ENCODE measurements around the gene IGFBP6.
"Not testable (repeated sequence)": the region's sequence is repeated elsewhere in the genome, so short reads cannot be mapped to it uniquely, and the experiment has no call there.

The IGFBP6 gene

DNA sequence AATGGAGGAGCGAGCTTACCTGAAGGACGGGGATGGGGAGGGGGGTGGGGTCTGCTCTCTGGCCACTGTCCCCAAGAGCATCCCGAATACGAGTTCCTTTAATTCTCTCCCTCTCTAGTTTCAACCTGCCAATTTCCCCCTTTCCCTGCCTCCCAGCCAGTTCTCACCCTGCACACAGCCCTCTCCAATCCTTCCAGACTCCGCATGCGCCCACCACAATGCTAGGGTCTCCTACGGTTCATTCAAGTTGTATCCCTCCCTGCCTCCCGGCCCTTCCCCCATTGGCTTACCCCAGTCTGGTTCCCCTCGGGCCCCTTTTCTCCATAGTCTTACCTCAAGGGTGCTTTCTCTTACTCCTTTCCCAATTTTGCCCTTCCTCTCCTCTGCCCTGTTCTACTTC is 708 bp upstream of the IGFBP6 start:
- DNase-seq (ENCODE audit: low read depth): no peak

DNA sequence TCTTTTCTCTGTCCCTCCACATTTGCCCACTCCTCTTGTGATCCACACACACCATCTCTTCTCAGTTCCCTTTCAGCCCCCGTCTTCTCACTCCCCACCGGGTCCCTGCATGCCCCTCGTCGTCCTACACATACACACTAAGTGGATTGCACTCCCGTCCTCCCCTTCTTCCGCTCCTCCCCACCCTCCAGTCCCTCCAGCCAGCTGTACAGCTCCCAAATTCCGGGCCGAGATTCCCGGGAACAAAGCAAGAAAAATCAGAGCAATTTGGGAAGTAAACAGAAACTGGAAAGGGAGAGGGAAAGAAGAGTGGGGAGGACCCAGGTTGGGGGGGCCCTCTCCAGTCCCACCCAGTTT is 282 bp upstream of the IGFBP6 start:
- DNase-seq (ENCODE audit: low read depth): no peak

DNA sequence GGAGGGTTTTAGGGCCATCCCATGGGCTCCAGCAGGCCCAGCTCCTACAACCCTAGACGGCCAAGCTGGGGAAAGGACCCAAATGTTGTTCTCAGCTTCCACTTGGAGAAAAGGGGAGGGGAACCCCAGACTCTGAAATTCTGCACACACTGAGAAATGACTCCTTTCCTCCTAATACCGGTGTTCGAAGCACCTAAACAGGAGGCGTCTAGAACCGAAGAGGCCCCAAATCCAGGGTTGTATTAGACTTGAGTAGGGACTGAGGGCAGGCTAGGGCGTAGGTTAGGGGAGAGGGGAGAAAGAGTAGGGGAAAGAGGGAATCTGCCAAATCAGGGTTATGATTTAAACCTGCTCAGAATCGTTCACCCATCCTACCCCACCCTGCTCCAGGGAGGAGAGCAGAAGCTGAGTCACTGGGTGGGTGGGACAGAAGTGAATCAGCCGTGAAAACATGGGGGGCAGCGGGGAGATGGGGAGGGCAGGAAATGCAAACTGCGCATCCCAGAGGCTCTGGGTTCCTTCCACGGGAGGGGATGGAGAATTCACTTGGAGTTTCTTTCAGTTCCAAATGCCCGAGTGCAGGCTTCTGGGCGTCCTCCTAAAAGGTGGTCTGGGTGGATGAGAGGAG is 1.0 kb downstream of the IGFBP6 start:
- peak; percentile 45 for DNase-seq (ENCODE audit: low read depth)

DNA sequence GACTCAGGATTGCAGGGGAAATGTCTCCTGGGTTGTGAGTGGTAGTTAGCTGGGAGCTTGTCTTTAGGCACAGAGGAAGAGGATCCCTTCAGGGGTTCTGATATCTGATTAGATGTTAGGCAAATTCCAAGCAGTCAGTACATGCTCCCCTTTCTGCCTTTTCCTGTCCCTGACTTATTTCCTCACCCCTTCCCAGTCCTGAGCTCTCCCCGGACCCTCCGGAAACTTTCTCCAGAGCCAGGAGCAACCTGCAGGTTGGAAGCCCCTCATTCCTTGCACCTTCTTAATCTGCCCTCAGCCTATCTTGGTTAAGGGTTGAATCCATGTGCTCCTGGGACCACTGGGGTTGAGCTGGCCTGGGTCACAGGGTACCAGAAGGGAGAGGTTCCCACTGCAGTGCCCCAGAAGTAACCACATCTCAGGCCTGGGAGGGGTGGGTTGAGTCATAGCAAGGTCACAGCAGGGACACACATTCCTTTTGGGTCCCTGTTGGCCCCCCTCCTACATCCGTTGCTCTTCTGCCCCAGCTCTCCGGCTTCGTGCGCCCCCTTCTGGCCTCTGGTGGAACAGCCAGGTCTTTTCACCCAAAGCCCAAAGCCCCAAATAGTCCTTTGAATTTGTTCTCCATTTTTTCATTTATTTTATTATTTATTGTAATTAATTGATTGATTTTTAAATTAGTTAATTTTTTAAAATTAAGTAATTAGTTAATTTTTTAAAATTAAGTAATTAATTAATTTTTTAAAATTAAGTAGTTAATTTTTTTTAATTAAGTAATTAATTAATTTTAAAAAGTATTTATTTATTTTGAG is 1.8 kb downstream of the IGFBP6 start:
- DNase-seq (ENCODE audit: low read depth): peak; percentile 86

DNA sequence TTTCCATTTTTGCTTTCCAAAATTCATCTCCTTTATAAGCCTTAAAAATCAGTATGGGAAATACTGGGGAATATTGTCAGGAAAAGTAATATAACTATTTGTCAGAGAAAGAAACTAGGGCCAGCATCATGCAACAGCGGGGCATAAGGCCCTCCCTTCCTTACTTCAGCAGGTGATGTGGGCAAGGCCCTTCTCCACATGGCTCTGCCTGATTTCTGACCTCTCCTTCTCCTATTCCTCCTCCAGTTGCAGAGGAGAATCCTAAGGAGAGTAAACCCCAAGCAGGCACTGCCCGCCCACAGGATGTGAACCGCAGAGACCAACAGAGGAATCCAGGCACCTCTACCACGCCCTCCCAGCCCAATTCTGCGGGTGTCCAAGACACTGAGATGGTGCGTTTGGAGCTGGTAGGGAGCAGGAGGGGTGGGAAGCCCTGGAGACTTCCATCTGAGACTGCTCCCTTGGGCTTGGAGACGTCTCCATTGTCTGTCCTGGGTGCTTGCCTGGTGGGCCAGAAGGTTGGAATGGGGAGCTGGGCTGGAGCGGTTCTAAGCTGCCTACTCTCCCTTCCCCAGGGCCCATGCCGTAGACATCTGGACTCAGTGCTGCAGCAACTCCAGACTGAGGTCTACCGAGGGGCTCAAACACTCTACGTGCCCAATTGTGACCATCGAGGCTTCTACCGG is 3.1 kb downstream of the IGFBP6 start:
- DNase-seq (ENCODE audit: low read depth): no peak

DNA sequence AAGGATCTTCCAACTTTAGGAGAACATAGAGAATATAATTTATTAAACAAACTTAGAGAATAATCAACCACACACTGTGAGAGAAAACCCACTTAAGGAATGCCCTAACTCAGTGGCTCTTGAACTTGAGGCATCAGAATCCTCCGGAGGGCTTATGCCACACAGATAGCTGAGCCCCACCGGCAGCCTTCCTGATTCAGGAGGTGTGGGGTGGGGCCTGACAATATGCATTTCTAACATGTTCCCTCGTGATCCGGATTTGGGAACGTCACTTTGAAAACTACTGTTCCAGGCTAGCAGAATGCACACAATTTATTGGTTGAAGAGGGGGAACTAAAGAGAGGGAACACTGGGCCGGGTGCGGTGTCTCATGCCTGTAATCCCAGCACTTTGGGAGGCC is 3.8 kb downstream of the IGFBP6 start:
- no peak for DNase-seq (ENCODE audit: low read depth)

DNA sequence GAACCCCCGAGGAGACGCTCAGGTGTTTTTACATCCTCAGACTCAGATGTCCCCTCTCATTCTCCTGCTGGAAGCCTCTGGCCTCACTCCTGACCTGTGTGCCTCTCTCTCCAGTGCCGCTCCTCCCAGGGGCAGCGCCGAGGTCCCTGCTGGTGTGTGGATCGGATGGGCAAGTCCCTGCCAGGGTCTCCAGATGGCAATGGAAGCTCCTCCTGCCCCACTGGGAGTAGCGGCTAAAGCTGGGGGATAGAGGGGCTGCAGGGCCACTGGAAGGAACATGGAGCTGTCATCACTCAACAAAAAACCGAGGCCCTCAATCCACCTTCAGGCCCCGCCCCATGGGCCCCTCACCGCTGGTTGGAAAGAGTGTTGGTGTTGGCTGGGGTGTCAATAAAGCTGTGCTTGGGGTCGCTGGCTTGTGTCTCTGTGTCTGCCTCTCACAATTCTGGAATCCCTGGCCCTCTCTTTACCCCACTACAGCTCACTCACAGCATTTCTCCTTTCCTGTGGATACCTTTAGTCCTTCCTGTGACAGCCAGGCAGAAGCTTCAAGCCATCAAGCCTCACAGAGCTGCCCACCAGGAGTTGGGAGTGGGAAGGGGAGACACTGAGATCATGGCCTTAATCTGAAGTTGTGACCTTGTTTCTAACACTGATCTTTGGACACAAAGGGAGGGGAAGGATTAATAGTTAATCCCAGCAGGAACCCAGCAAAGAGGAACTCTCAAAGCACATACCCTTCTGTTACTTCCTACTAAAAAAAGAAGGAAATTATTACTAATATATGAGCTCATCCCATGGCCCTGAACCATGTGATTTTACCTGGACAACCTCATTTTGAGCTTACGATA is 4.7 kb downstream of the IGFBP6 start:
- DNase-seq (ENCODE audit: low read depth): no peak

DNA sequence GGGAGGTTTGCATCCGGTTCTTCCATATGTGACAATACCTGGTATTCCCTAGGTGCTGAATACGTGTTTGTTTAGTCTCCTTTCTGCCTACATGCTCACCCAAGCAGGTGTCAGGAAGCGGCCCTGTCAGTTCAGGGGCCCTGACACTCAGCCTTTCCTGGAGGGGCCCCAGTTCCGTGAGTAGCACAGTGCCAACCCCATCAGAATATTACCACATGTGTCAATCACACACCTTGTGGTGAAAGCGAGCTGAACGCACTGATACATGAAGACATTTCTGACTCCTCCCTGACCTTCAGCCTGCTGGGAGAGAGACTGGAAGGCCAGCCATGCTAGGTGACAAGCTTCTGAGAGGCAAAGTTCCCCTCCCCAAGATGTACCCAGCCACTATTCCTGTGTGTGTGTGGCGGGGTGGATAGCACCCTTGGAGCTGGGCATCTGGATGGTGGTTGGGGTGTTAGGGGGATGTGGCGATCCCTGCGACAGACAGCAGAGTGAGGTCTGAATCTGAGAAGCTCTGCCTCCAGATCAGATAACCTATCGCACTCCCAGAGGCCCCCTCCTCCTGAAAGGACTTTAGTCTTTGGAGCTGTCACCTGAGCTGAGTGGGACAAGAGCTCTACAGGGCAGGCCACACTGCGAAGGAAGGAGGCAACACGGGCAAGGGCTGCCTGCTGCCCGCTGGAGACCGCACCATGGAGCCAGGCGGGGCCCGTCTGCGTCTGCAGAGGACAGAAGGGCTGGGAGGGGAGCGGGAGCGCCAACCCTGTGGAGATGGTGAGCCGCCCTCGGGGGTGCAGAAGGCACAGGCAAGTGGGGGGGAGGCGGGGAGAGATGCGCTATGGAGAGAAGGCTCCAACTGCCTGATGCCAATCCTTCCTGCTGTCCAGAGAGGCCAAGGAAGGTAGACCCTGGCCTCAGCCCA is 5.7 kb downstream of the IGFBP6 start, which contains the start of gene SOAT2:
Gene SOAT2 (plus strand): TSS at position 604 of the 925 bp plus-strand sequence. CDS start 92 bp downstream, at position 696.
- no peak for DNase-seq (ENCODE audit: low read depth)

DNA sequence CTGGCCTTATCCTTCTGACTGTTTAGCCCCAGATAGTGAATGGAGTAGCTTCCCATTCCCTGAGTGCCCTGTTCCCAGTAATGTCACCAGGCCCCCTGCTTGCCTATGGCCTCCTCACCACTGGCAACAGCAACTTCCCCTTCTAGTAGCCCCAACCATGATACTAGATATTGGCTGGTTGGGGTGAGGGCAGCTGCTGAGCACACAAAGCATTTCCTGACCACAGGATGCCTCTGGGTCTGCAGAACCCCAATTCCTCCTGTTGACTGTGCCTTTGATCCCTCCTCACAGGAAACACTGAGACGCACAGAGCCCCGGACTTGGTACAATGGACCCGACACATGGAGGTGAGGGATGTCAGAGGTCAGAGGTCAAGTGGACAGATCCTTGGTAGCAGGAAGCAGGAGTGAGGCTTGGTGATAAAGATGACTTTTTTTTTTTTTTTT is 6.4 kb downstream of the IGFBP6 start:
- no peak for DNase-seq (ENCODE audit: low read depth)

DNA sequence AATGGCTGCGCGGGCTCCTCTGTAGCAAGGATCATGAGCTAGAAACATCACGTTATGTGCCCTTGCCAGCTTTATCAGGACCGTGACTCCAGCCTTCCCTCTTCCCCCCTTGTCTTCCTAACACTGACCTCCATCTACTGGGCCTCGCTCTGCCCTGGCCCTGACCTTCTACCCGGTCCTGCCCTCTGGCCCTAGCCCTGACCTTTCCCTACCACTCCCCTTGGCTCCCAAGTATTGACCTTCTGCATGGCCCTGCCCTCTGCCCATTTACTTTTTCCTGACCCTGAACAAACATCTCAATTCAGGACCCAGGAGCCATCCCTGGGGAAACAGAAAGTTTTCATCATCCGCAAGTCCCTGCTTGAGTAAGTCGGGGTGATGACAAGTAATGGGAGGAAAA is 7.8 kb downstream of the IGFBP6 start:
- DNase-seq (ENCODE audit: low read depth): no peak

DNA sequence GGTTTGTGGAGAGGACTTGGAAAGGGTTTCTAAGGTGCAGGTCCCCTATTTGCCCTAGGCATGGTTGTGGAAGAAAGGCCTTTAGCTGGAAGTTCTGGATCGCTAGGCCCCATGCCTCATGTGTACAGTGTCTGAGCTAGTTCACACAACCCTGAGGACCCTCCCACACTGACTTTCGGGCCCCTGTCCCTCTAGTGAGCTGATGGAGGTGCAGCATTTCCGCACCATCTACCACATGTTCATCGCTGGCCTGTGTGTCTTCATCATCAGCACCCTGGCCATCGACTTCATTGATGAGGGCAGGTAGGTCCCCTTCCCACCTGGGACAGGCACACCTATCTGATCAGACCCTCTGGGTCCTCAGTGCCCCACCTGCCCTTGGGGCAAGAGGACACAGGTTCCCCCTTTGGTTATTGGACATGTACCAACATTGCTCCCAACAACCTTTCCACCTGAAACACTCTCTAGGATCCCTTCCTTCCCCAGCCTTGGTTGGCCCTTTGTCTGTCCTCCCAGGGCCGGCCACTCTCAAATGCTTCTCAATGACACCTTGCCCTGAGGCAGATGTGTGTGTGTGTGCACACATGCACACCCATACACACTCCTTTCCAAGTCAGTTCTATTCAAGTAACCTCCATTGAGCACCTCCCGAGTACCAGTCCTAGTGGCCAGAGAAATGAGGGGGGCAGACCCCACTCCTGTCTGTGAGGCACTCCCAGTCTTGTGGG is 8.4 kb downstream of the IGFBP6 start:
- DNase-seq (ENCODE audit: low read depth): no peak

DNA sequence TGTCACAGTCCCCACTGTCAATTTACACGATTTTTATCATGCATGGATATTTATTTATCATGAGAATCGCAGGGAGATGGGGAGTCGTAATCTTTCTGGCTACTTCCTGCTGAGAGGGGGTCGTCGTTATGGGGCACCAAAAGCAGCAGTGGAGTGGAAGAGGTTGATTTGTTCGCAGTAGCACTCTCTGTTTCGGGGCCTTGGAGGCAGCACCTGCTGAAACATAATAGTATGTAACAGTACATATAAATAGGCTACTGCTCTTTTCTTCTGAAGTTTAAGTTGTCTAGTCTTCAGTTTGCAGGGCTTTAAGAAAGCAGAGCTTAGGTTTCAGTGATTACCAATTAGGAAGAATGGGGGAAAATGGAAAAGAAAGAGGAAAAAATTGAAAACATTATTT is 9.7 kb downstream of the IGFBP6 start:
- no peak for DNase-seq (ENCODE audit: low read depth)

DNA sequence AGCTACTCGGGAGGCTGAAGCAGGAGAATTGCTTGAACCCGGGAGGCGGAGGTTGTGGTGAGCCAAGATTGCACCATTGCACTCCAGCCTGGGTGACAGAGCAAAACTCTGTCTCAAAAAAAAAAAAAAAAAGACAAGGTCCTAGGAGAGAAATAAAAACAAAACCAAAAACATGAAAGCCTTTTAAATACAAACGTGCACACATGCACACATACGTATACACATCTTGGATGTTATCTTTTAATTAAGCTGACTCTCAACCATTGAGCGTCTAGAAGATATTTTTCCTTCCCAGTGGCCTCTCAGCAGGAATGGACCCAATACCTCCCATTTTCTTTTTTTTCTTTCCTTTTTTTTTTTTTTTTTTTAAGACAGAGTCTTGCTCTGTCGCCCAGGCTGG is 15.0 kb downstream of the IGFBP6 start:
- DNase-seq (ENCODE audit: low read depth): not testable (repeated sequence)

DNA sequence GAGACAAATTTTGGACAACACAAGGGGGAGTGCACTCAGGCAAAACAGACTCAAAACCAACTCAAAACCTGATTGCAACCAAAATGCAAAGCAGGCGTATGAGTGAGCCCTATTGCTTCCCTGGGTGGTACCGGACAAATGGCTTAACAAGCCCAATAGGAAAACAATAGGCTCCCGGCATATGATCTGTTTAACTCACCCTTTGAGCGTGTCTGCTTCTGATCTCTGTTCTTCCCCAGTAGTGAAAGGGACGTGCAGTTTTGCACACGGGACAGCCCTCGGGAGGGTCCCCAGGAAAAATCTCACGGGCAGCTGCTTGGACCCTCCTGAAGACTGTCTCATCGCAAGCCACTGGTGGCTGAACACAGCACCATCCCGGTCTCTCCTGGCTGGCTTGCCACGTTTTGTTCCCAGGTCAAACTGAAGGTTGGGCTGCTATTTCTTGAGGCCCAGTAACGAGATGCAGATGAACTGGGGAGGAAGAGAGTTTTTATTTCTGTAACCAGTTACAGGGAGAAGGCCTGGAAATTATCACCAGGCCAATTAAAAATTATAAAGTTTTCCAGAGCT is 15.8 kb downstream of the IGFBP6 start:
- DNase-seq (ENCODE audit: low read depth): no peak

DNA sequence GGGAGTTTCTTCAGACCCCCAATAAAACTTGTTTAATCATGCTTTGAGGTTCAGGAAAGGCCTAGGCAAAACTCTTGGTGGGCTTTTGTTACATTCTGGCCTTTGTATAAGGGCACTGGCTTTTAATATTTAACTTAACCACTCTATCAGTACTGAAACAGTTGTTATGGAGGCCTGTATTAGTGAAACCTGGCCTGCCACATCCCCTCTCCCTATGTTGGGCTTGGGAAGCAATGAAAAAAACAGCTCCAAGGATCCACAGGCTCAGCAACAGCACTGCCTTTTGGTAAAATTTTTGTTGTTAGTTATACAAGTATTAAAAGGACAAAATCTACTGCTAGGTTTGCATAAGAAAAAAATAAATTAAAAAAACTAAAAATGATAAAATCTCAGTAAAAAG is 16.5 kb downstream of the IGFBP6 start:
- no peak for DNase-seq (ENCODE audit: low read depth)

DNA sequence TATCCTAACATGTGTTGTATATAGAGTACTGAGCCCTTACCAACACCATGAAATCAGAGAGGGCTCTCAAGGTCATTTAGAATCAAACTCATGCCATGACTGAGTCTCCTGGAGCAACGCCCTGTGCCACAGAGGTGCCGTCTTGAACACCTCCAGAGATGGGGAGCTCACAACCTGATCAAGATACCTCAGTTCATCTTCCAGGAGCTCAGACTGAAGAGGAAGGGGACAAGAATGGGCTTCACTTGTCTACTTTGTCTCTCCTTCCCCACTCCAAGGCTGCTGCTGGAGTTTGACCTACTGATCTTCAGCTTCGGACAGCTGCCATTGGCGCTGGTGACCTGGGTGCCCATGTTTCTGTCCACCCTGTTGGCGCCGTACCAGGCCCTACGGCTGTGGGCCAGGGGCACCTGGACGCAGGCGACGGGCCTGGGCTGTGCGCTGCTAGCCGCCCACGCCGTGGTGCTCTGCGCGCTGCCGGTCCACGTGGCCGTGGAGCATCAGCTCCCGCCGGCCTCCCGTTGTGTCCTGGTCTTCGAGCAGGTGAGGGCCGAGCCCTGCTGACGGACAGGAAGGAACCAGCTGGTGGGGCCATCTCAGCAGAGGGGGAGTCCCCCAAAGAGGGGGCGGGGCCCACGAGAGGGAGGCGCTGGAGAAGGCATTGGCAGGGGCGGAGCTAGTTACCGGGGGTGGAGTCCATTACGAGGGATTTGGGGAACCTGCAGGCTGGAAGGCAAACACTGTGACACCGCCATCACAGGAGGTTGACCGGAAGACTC is 17.8 kb downstream of the IGFBP6 start:
- no peak for DNase-seq (ENCODE audit: low read depth)

DNA sequence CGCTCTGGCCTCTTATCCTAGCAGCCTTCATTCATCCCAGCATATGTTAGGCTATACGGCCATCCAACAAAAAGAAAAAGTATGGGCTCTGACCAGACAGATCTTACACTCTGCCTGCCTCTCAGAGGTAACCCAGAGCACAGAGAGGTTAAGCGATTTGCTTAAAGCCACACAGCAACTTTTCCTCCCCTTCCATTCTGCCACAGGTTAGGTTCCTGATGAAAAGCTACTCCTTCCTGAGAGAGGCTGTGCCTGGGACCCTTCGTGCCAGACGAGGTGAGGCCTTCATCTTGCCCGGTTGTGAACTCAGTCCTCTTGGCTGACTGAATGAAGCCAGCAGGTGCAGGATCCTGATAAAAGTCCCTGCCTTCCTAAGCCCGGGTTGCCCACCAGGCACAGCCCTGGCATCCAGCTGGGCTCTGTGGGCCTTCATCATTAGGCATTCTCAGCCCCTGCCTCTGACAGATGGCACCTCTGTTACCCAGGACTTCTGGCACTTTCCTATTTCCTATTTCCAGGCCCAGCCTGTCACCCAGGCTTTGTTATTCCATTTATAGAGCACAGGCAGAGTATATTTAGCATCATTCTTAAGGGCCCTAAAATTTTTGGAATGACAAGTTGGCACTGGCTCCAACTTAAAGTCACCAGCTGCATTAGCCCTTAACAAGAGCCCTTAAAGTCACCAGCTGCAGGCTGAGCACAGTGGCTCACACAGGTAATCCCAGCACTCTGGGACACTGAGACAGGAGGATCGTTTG is 18.6 kb downstream of the IGFBP6 start:
- DNase-seq (ENCODE audit: low read depth): no peak

DNA sequence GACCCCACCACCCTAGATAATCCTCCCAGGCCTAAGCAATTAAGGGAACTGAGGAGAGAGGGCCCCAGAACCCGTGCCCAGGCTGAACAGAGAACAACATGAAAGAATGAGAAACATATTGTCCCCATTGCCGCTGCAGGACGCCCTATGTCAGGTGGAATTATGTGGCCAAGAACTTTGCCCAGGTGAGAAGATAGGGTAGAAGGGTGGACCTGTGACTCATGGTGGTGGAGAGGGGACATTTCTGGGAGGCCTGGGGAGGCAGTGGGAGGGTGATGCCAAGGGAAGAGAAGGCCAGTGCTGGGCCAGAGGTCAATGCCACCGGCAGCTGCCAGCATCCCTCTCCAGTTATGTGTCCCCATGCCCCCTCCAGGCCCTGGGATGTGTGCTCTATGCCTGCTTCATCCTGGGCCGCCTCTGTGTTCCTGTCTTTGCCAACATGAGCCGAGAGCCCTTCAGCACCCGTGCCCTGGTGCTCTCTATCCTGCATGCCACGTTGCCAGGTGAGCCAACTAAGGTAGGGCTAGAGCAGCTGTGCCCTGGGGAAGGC is 21.4 kb downstream of the IGFBP6 start:
- no peak for DNase-seq (ENCODE audit: low read depth)
